ENCODE data around the gene ARID1B.

Gene ARID1B

DNA sequence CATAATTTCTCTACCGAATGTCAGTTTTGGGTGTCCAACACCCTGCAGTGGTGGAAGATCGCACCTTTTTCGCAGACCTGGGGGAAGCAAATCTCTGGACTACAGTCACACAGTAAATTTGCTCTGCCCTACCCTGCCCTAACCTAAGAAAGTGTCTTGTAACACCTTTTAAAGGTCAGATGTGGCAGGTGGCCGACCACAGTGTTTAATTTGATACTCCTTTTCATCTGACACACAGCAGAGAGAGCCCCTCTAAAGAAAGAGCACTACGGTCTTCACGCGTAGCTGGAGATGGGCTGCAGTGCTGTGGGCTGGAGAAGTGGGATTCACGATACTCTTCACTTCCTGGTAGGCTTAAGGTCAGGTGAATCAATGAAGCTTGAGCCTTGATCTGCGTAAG is 436.2 kb downstream of the ARID1B start:
- WGBS (ENCODE audit: insufficient coverage): 97% methylated on average over 9 of the region's 9 CpGs

DNA sequence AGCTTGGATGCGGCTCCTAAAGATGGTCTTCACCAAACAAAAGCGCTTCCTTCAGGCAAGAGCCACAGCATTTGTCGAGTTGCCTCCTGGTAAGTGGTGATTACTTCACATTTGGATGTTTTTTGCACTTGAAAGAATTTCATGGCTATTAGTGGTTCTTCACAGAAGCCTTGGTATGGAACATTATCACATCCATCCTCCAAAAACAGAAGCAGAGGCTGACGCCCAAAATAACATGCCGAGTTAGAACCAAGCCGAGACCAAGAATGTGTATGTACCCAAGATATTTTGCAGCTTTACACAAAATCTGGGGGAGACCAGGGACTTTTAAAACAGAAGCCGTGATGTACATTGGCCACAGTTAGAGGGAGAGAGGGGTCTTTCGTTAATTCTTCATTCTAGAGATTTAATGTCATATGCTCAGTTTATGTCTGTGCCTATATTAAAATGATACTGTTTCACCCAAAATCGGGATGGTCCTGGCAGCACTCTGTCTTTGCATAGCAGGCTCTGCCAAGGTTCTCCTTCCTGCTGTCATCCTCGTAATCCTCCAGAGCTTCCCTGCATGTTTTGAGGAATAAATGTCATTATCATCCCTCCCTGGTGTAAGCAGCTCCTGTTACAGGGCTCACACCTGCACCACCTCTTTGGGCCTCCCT is 436.9 kb downstream of the ARID1B start:
- Histone ChIP-seq H3K9me3 (ENCODE audit: control extremely low read depth in 1 of 5, control insufficient read depth in 4 of 5, insufficient read depth in 2 of 5, low read depth in 1 of 5, low read length in 4 of 5) (no peaks in the 10 kb centered on the region), H3K27ac (ENCODE audit: insufficient read depth in 1 of 2, low read depth in 1 of 2, low read length in 2 of 2, poor library complexity in 1 of 2, severe bottlenecking in 2 of 2) (no peak overlapping the region), H3K27me3 (replicated peaks in 2 of 5; ENCODE audit: control insufficient read depth in 4 of 5, insufficient read depth in 5 of 5, low read length in 4 of 5) (no peaks in the 10 kb centered on the region), H3K4me3 (ENCODE audit: control insufficient read depth in 1 of 7, extremely low read depth in 1 of 7, insufficient read depth in 4 of 7, low read depth in 2 of 7, low read length in 6 of 7) (no peak overlapping the region), H3K4me1 (ENCODE audit: control extremely low read depth in 1 of 4, control insufficient read depth in 4 of 4, insufficient read depth in 4 of 4, low read length in 3 of 4) (no peaks in the 10 kb centered on the region), H3K36me3 (ENCODE audit: control insufficient read depth in 4 of 4, insufficient read depth in 4 of 4, low read length in 3 of 4) (peaks cover 0 to 10% (median 6%) of the 10 kb centered on the region in 4 experiments)
- POLR2A ChIA-PET: no interaction called here
- CTCF ChIA-PET: interaction anchor here (2.0 kb wide), 1 partner anchor 22 kb away, joined by 6 read pairs; no protein-coding TSS in a partner anchor
- DNase-seq: no peak
- 93% methylated on average over 9 of the region's 10 CpGs for WGBS (ENCODE audit: insufficient coverage)

More for the DNA sequence above, 436.2 kb downstream of the ARID1B start:
- ChIA-PET CTCF (interaction anchor here (0.7 to 2.0 kb wide), 3 partner anchors 16 to 64 kb away, joined by 3 to 6 read pairs (median 3); no protein-coding TSS in a partner anchor), POLR2A (no interaction called here)
- no peak overlapping the region for H3K4me3 ChIP-seq (ENCODE audit: control insufficient read depth in 1 of 7, extremely low read depth in 1 of 7, insufficient read depth in 4 of 7, low read depth in 2 of 7, low read length in 6 of 7)
- no peak overlapping the region for H3K27ac ChIP-seq (ENCODE audit: insufficient read depth in 1 of 2, low read depth in 1 of 2, low read length in 2 of 2, poor library complexity in 1 of 2, severe bottlenecking in 2 of 2)
- H3K36me3 ChIP-seq (ENCODE audit: control insufficient read depth in 4 of 4, insufficient read depth in 4 of 4, low read length in 3 of 4): peaks cover under 1 to 12% (median 6%) of the 10 kb centered on the region in 4 experiments
- no peaks in the 10 kb centered on the region for H3K9me3 ChIP-seq (ENCODE audit: control extremely low read depth in 1 of 5, control insufficient read depth in 4 of 5, insufficient read depth in 2 of 5, low read depth in 1 of 5, low read length in 4 of 5)
- no peaks in the 10 kb centered on the region for H3K27me3 ChIP-seq (replicated peaks in 2 of 5; ENCODE audit: control insufficient read depth in 4 of 5, insufficient read depth in 5 of 5, low read length in 4 of 5)
- no peaks in the 10 kb centered on the region for H3K4me1 ChIP-seq (ENCODE audit: control extremely low read depth in 1 of 4, control insufficient read depth in 4 of 4, insufficient read depth in 4 of 4, low read length in 3 of 4)
- no peak for DNase-seq

DNA sequence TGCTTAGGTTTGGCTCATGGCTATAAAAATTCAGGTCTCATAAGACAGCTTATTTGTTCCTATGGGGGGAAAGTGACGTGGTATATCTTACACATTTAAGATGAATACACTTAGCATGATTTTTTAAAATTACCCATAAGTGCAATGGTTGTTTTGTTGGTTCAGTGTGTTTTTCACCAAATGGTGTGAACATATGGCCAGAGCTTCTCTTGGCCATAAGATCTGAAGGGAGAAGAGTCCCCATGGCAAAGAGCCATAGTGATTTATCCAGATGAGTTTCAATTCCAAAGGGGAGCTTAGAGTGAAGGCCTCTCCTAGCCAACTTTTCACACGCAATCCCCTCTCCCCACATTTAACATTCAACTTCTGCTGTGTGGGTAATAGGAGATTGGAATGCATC is 438.5 kb downstream of the ARID1B start:
- H3K27ac ChIP-seq (ENCODE audit: insufficient read depth in 1 of 2, low read depth in 1 of 2, low read length in 2 of 2, poor library complexity in 1 of 2, severe bottlenecking in 2 of 2): no peak overlapping the region
- POLR2A ChIA-PET: no interaction called here
- CTCF ChIA-PET: interaction anchor here (1.3 kb wide), 2 partner anchors 10 to 20 kb away, joined by 3 to 4 read pairs; no protein-coding TSS in a partner anchor
- no CpG with 5 or more reads among the region's 2 CpGs for WGBS (ENCODE audit: insufficient coverage)
- no peaks in the 10 kb centered on the region for H3K36me3 ChIP-seq (ENCODE audit: control insufficient read depth in 4 of 4, insufficient read depth in 4 of 4, low read length in 3 of 4)
- no peak overlapping the region for H3K4me3 ChIP-seq (ENCODE audit: control insufficient read depth in 1 of 7, extremely low read depth in 1 of 7, insufficient read depth in 4 of 7, low read depth in 2 of 7, low read length in 6 of 7)
- no peaks in the 10 kb centered on the region for H3K9me3 ChIP-seq (ENCODE audit: control extremely low read depth in 1 of 5, control insufficient read depth in 4 of 5, insufficient read depth in 2 of 5, low read depth in 1 of 5, low read length in 4 of 5)
- no peak for DNase-seq
- no peaks in the 10 kb centered on the region for H3K27me3 ChIP-seq (replicated peaks in 2 of 5; ENCODE audit: control insufficient read depth in 4 of 5, insufficient read depth in 5 of 5, low read length in 4 of 5)
- H3K4me1 ChIP-seq (ENCODE audit: control extremely low read depth in 1 of 4, control insufficient read depth in 4 of 4, insufficient read depth in 4 of 4, low read length in 3 of 4): peaks cover 0 to 4% (median 3%) of the 10 kb centered on the region in 4 experiments

DNA sequence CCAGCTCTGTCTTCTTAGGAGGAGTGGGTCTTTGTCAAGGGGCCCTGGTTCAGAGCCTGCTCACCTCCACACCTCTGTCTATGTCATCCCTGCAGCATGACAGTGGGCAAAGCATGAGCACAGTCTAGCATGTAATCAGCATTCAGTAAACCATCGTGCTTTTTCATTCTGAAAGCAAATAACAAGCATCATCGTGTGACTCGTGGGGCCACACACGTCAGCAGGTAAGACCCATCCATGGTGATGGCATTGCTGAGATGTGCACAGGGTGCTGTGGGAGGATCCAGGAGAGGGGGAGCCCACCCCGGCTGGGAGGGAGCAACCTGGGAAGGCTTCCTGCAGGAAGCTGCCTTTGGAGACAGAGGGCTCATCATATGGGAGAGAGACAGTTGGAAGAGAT is 439.4 kb downstream of the ARID1B start:
- H3K4me1 ChIP-seq (ENCODE audit: control extremely low read depth in 1 of 4, control insufficient read depth in 4 of 4, insufficient read depth in 4 of 4, low read length in 3 of 4): peaks cover 0 to 12% (median 8%) of the 10 kb centered on the region in 4 experiments
- no peak overlapping the region for H3K27ac ChIP-seq (ENCODE audit: insufficient read depth in 1 of 2, low read depth in 1 of 2, low read length in 2 of 2, poor library complexity in 1 of 2, severe bottlenecking in 2 of 2)
- CTCF ChIA-PET: interaction anchor here (1.3 kb wide), 1 partner anchor 11 kb away, joined by 3 read pairs; no protein-coding TSS in a partner anchor
- no peaks in the 10 kb centered on the region for H3K9me3 ChIP-seq (ENCODE audit: control extremely low read depth in 1 of 5, control insufficient read depth in 4 of 5, insufficient read depth in 2 of 5, low read depth in 1 of 5, low read length in 4 of 5)
- H3K4me3 ChIP-seq (ENCODE audit: control insufficient read depth in 1 of 7, extremely low read depth in 1 of 7, insufficient read depth in 4 of 7, low read depth in 2 of 7, low read length in 6 of 7): no peak overlapping the region
- 97% methylated on average over 5 of the region's 5 CpGs for WGBS (ENCODE audit: insufficient coverage)
- POLR2A ChIA-PET: no interaction called here
- no peaks in the 10 kb centered on the region for H3K36me3 ChIP-seq (ENCODE audit: control insufficient read depth in 4 of 4, insufficient read depth in 4 of 4, low read length in 3 of 4)
- H3K27me3 ChIP-seq (replicated peaks in 2 of 5; ENCODE audit: control insufficient read depth in 4 of 5, insufficient read depth in 5 of 5, low read length in 4 of 5): no peaks in the 10 kb centered on the region
- no peak for DNase-seq

DNA sequence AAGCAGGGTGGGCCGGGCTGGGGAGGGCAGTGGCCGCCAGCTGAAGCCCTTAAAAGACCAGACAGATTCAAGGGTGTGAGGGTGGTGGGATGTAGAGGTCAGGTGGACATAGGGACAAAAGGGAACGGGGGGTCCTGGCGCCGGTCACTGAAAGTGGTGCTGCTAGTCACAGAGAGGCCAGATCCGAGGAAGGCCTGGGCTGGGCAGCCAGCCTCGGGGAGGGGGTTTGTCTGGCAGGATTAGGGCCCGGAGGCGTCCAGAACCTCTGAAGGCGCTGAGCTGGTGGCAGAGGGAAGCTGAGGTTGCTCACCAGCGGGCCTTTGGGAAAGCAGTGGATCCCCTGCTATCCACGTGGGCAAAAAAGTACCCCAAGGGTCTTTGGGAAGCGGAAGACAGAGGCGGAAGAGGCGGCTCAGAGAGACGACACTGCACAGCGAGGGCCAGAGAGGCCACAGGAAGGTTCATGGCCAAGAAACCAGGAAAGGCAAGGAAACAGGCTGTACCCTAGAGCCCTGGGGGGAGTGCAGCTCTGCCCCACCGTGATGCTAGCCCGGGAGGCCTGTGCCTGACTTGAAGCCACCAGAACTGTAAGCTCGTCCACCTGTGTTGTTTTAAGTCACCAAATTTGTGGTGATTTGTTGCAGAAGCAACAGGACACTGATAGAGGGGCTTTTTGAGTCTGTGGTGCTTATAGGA is 440.2 kb downstream of the ARID1B start:
- Histone ChIP-seq H3K36me3 (ENCODE audit: control insufficient read depth in 4 of 4, insufficient read depth in 4 of 4, low read length in 3 of 4) (no peaks in the 10 kb centered on the region), H3K27ac (ENCODE audit: insufficient read depth in 1 of 2, low read depth in 1 of 2, low read length in 2 of 2, poor library complexity in 1 of 2, severe bottlenecking in 2 of 2) (no peak overlapping the region), H3K27me3 (replicated peaks in 2 of 5; ENCODE audit: control insufficient read depth in 4 of 5, insufficient read depth in 5 of 5, low read length in 4 of 5) (no peaks in the 10 kb centered on the region), H3K9me3 (ENCODE audit: control extremely low read depth in 1 of 5, control insufficient read depth in 4 of 5, insufficient read depth in 2 of 5, low read depth in 1 of 5, low read length in 4 of 5) (no peaks in the 10 kb centered on the region), H3K4me1 (ENCODE audit: control extremely low read depth in 1 of 4, control insufficient read depth in 4 of 4, insufficient read depth in 4 of 4, low read length in 3 of 4) (peaks cover 0 to 20% (median 15%) of the 10 kb centered on the region in 4 experiments), H3K4me3 (ENCODE audit: control insufficient read depth in 1 of 7, extremely low read depth in 1 of 7, insufficient read depth in 4 of 7, low read depth in 2 of 7, low read length in 6 of 7) (no peak overlapping the region)
- DNase-seq: no peak
- POLR2A ChIA-PET: no interaction called here
- CTCF ChIA-PET: interaction anchor here (0.9 to 1.3 kb wide), 4 partner anchors 11 to 18 kb away, joined by 3 to 4 read pairs (median 3); no protein-coding TSS in a partner anchor
- over 99% methylated on average over 19 of the region's 20 CpGs for WGBS (ENCODE audit: insufficient coverage)

DNA sequence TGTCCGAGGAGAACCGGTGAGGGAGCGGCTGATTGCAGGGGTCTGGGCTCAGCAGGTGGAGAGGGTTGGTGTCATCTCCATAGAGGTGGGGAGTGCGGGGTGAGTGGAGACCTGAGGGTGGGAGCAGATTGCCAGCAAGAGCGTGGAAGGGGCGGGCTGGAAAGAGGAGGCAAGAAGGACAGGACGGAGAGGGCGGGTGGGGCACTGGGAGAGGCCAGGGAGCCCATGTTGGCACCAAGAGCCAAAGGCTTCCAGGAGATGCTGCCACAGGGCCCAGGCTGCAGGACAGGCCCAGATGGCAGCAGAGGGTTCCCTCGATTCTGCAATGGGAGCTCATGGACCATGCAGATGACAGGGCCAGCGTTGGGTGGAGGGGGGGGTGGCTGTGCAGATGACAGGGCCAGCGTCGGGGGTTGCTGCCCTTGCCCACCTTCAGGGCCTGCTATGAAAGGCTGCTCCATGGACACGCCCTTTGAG is 440.8 kb downstream of the ARID1B start:
- Histone ChIP-seq H3K4me3 (ENCODE audit: control insufficient read depth in 1 of 7, extremely low read depth in 1 of 7, insufficient read depth in 4 of 7, low read depth in 2 of 7, low read length in 6 of 7) (no peak overlapping the region), H3K27me3 (replicated peaks in 2 of 5; ENCODE audit: control insufficient read depth in 4 of 5, insufficient read depth in 5 of 5, low read length in 4 of 5) (no peaks in the 10 kb centered on the region), H3K9me3 (ENCODE audit: control extremely low read depth in 1 of 5, control insufficient read depth in 4 of 5, insufficient read depth in 2 of 5, low read depth in 1 of 5, low read length in 4 of 5) (no peaks in the 10 kb centered on the region), H3K4me1 (ENCODE audit: control extremely low read depth in 1 of 4, control insufficient read depth in 4 of 4, insufficient read depth in 4 of 4, low read length in 3 of 4) (peaks cover 0 to 25% (median 21%) of the 10 kb centered on the region in 4 experiments), H3K36me3 (ENCODE audit: control insufficient read depth in 4 of 4, insufficient read depth in 4 of 4, low read length in 3 of 4) (no peaks in the 10 kb centered on the region), H3K27ac (ENCODE audit: insufficient read depth in 1 of 2, low read depth in 1 of 2, low read length in 2 of 2, poor library complexity in 1 of 2, severe bottlenecking in 2 of 2) (no peak overlapping the region)
- WGBS (ENCODE audit: insufficient coverage): 93% methylated on average over 11 of the region's 13 CpGs
- DNase-seq: no peak
- ChIA-PET CTCF (interaction anchor here (0.9 to 1.3 kb wide), 3 partner anchors 10 to 18 kb away, joined by 3 to 4 read pairs (median 3); no protein-coding TSS in a partner anchor), POLR2A (no interaction called here)
